ENCODE data around the gene SLC26A1. TPM values are rescaled to one million over a fixed set of nuclear protein-coding genes. Genes with fewer than 3 reads are reported as not detected.

Gene SLC26A1
- total RNA-seq, 1 experiment from 2014 or later, result 0.22 TPM

DNA sequence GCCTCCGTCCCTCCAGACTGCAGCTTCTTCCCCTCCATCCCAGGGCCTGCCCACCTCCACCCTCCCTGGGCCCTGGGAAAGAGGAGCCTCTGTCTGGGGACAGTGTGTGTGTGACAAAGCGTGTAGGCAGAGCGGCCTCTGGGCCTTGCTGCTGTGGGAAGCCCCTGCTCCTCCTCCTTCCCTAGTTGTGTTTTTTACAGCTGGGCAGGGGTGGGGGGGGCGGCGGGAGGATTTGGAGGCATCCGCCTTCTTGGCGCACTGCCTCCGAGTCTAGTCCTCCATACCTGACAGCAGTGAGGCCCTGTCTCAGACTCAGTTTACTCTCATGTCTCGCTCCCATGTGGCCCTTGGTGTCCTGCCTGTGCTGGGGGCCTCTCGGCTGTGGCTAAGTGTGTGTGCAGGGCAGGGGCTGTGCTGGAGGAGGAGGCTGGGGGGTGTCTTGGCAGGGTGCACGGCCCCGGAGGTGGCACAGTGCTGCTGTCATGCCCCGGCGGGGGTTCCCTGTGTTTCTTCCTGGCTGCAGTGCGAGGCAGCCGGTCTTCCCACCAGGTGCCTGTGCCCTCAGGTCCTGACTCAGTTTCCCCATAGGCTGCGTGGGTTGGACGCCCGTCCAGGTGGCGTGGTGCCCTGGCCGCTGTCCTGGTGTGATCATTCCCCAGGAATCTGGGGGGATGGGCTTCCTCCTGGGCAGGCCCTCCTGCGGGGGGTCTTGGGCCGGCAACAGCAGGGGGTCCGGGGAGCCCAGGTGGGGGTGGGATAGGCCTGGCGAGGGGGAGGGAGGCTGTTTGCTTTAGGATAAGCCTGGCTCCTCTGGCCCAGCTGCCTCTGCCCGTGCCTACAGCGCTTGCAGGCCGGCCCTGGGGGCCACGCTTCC, 25.2 kb upstream of the SLC26A1 start:
- intact Hi-C loops (cut with micrococcal nuclease), result no loop called here
- H3K4me1 ChIP-seq (ENCODE audit: control insufficient read depth in 1 of 2, insufficient read depth in 2 of 2, low read length in 2 of 2), result peaks cover 0 to 9% of the 10 kb centered on the region in 2 experiments; a peak in 1 of 4 replicates
- no peak for ATAC-seq

More for the DNA sequence above, 25.2 kb upstream of the SLC26A1 start:
- Histone ChIP-seq H3K36me3 (ENCODE audit: control insufficient read depth in 1 of 2, insufficient read depth in 2 of 2, low read length in 2 of 2) (peaks cover 0 to 3% of the 10 kb centered on the region in 2 experiments; a peak in 2 of 4 replicates), H3K9ac (ENCODE audit: low read length) (no peak overlapping the region), H3K9me2 (ENCODE audit: insufficient read depth) (no peaks in the 10 kb centered on the region), H3K4me3 (replicated peaks in 1 of 2; ENCODE audit: low read depth in 1 of 2, low read length in 2 of 2) (no peak overlapping the region), H2AFZ (ENCODE audit: low read depth, low read length, poor library complexity, severe bottlenecking) (no peak overlapping the region), H3K4me2 (ENCODE audit: low read length) (no peak overlapping the region), H4K20me1 (ENCODE audit: insufficient read depth) (no peaks in the 10 kb centered on the region), H3K9me3 (ENCODE audit: control insufficient read depth in 1 of 2, insufficient read depth in 1 of 2, low read depth in 1 of 2, low read length in 2 of 2) (no peaks in the 10 kb centered on the region), H3K27me3 (ENCODE audit: insufficient read depth, low read length) (no peaks in the 10 kb centered on the region), H3K79me2 (ENCODE audit: insufficient read depth, low read length) (peaks cover 3% of the 10 kb centered on the region; the same call in 1 of the 2 replicates), H3K27ac (ENCODE audit: low read depth, low read length) (no peak overlapping the region)
- CTCF ChIA-PET, result no interaction called here
- RAD21 ChIA-PET (ENCODE audit: low non-redundant PET in 1 of 2, low total read pairs in 2 of 2, uncharacterized antibody in 2 of 2, unreplicated experiment in 2 of 2), result no interaction called here
- POLR2A ChIA-PET, result no interaction called here
- no TSS peak for BruUV-seq (replicated peaks)
- no peak for DNase-seq (ENCODE audit: low read depth, low spot score)
- TF ChIP-seq, protein P1, sequence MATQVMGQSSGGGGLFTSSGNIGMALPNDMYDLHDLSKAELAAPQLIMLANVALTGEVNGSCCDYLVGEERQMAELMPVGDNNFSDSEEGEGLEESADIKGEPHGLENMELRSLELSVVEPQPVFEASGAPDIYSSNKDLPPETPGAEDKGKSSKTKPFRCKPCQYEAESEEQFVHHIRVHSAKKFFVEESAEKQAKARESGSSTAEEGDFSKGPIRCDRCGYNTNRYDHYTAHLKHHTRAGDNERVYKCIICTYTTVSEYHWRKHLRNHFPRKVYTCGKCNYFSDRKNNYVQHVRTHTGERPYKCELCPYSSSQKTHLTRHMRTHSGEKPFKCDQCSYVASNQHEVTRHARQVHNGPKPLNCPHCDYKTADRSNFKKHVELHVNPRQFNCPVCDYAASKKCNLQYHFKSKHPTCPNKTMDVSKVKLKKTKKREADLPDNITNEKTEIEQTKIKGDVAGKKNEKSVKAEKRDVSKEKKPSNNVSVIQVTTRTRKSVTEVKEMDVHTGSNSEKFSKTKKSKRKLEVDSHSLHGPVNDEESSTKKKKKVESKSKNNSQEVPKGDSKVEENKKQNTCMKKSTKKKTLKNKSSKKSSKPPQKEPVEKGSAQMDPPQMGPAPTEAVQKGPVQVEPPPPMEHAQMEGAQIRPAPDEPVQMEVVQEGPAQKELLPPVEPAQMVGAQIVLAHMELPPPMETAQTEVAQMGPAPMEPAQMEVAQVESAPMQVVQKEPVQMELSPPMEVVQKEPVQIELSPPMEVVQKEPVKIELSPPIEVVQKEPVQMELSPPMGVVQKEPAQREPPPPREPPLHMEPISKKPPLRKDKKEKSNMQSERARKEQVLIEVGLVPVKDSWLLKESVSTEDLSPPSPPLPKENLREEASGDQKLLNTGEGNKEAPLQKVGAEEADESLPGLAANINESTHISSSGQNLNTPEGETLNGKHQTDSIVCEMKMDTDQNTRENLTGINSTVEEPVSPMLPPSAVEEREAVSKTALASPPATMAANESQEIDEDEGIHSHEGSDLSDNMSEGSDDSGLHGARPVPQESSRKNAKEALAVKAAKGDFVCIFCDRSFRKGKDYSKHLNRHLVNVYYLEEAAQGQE (IDR thresholded peaks at IDR 0.05; ENCODE audit: low read depth), result no peak
- TF ChIP-seq SP1 (IDR thresholded peaks at IDR 0.05; ENCODE audit: low read depth) (no peak), JUND (IDR thresholded peaks at IDR 0.05) (no peak), FOSL1 (IDR thresholded peaks at IDR 0.05; ENCODE audit: low read depth) (no peak), POLR2AphosphoS5 (IDR thresholded peaks at IDR 0.05; ENCODE audit: low read depth, low read length) (no peak), ELF1 (IDR thresholded peaks at IDR 0.05; ENCODE audit: borderline replicate concordance, low read depth) (no peak), ZNF274 (IDR thresholded peaks at IDR 0.05; ENCODE audit: low read depth, low read length) (no peak), EGR1 (IDR thresholded peaks at IDR 0.05; ENCODE audit: low read depth) (no peak), EZH2 (IDR thresholded peaks at IDR 0.05) (no peak), POLR2A (IDR thresholded peaks at IDR 0.05; ENCODE audit: borderline replicate concordance, extremely low read depth, insufficient read depth, insufficient read length) (no peak), YY1 (IDR thresholded peaks at IDR 0.05; ENCODE audit: extremely low read depth, insufficient replicate concordance, low read depth, low read length) (no peak), SIN3A (IDR thresholded peaks at IDR 0.05; ENCODE audit: low read depth) (no peak), TCF7L2 (IDR thresholded peaks at IDR 0.05; ENCODE audit: borderline replicate concordance, extremely low read depth, insufficient read depth, insufficient read length) (no peak), EZH2phosphoT487 (IDR thresholded peaks at IDR 0.05; ENCODE audit: borderline replicate concordance) (no peak), CBX3 (IDR thresholded peaks at IDR 0.05; ENCODE audit: low read depth) (no peak)
- TF ChIP-seq, protein P2, sequence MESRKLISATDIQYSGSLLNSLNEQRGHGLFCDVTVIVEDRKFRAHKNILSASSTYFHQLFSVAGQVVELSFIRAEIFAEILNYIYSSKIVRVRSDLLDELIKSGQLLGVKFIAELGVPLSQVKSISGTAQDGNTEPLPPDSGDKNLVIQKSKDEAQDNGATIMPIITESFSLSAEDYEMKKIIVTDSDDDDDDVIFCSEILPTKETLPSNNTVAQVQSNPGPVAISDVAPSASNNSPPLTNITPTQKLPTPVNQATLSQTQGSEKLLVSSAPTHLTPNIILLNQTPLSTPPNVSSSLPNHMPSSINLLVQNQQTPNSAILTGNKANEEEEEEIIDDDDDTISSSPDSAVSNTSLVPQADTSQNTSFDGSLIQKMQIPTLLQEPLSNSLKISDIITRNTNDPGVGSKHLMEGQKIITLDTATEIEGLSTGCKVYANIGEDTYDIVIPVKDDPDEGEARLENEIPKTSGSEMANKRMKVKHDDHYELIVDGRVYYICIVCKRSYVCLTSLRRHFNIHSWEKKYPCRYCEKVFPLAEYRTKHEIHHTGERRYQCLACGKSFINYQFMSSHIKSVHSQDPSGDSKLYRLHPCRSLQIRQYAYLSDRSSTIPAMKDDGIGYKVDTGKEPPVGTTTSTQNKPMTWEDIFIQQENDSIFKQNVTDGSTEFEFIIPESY (IDR thresholded peaks at IDR 0.05; ENCODE audit: extremely low read depth, insufficient replicate concordance, low read length), result no peak
